ENCODE results near the gene PIH1D1. TPM values are rescaled to one million over a fixed set of nuclear protein-coding genes. Genes with fewer than 3 reads are reported as not detected.

Gene PIH1D1
- total RNA-seq, 1 experiment from 2014 or later = 153 TPM

- TF ChIP-seq IRF1 (CRISPR knock-in tag; IDR thresholded peaks at IDR 0.05) = no peak
- no peak for TF ChIP-seq JAZF1 (CRISPR knock-in tag; IDR thresholded peaks at IDR 0.05)
- TF ChIP-seq TEAD1 (CRISPR knock-in tag; IDR thresholded peaks at IDR 0.05) = no peak
- TF ChIP-seq ZNF425 (CRISPR knock-in tag; conservative IDR thresholded peaks at IDR 0.05) = no peak
- no peak for TF ChIP-seq ZBTB21 (CRISPR knock-in tag; IDR thresholded peaks at IDR 0.05; ENCODE audit: borderline replicate concordance)
- TF ChIP-seq GRHL2 (CRISPR knock-in tag; IDR thresholded peaks at IDR 0.05; ENCODE audit: insufficient replicate concordance, severe bottlenecking) = no peak
- peak; percentile 84 for TF ChIP-seq PRDM15 (CRISPR knock-in tag; IDR thresholded peaks at IDR 0.05)
- DNase-seq (ENCODE audit: low spot score) (peak; percentile 91), ATAC-seq (peak; percentile 35)
- Mint-ChIP-seq H3K9me3 (no peaks in the 10 kb centered on the region), H3K4me1 (peaks cover 37% of the 10 kb centered on the region), H3K27ac (peak overlapping the region; percentile 84), H3K4me3 (no peak overlapping the region), H3K27me3 (ENCODE audit: low read depth) (no peaks in the 10 kb centered on the region), H3K36me3 (peaks cover 32% of the 10 kb centered on the region)
- POLR2A ChIA-PET = interaction anchor here (0.9 kb wide), 1 partner anchor 130 kb away, joined by 3 read pairs; no protein-coding TSS in a partner anchor
- CTCF ChIA-PET = interaction anchor here (0.6 to 1.8 kb wide), 6 partner anchors 28 to 120 kb away, joined by 3 to 7 read pairs (median 4); partner anchors contain the start of gene TEAD2
Measured at GRCh38 chr19:49447485-49448431, 3.9 kb downstream of the PIH1D1 start.

- Mint-ChIP-seq H3K4me1 (peaks cover 40% of the 10 kb centered on the region), H3K9me3 (no peaks in the 10 kb centered on the region), H3K4me3 (no peak overlapping the region), H3K27ac (peak overlapping the region; percentile 90), H3K27me3 (ENCODE audit: low read depth) (peaks cover 14% of the 10 kb centered on the region), H3K36me3 (peaks cover 30% of the 10 kb centered on the region)
- ChIA-PET POLR2A (no interaction called here), CTCF (interaction anchor here (0.6 to 2.7 kb wide), 6 partner anchors 9 to 699 kb away, joined by 5 to 20 read pairs (median 6); partner anchors contain the start of genes DKKL1 and IZUMO1)
- DNase-seq (ENCODE audit: low spot score) (no peak), ATAC-seq (no peak)
- TF ChIP-seq USF2 (CRISPR knock-in tag; IDR thresholded peaks at IDR 0.05) (no peak), ZNF317 (CRISPR knock-in tag; IDR thresholded peaks at IDR 0.05; ENCODE audit: borderline replicate concordance, low read depth) (no peak), NFYB (CRISPR knock-in tag; conservative IDR thresholded peaks at IDR 0.05; ENCODE audit: low read depth) (no peak), CDX4 (CRISPR knock-in tag; IDR thresholded peaks at IDR 0.05; ENCODE audit: borderline replicate concordance) (no peak), ZNF263 (CRISPR knock-in tag; IDR thresholded peaks at IDR 0.05; ENCODE audit: low read depth) (peak; percentile 82; the same call in 1 of the 2 replicates), EMX1 (CRISPR knock-in tag; IDR thresholded peaks at IDR 0.05) (no peak), FOXP4 (CRISPR knock-in tag; IDR thresholded peaks at IDR 0.05) (no peak)
Measured at GRCh38 chr19:49445997-49446396, 5.6 kb downstream of the PIH1D1 start.
